Hematopoietic multipotent progenitor cell treated with erythropoietin and hydrocortisone succinate and interleukin-3 and kit ligand, for 8 days (in vitro differentiated cells): ENCODE measurements around the gene VPS13A.
A peak's percentile ranks its signal among the peaks of the same experiment; 100 is the strongest.
"Not testable (repeated sequence)": the region's sequence is repeated elsewhere in the genome, so short reads cannot be mapped to it uniquely, and the experiment has no call there.

Experiments
- DNase-seq: peaks from one replicate; pipeline ENCODE4 v3.0.0-alpha.2; 2015

VPS13A gene

GRCh38 chr9:77426712-77427111 is 249.4 kb downstream of the VPS13A start:
- no peak for DNase-seq

DNA sequence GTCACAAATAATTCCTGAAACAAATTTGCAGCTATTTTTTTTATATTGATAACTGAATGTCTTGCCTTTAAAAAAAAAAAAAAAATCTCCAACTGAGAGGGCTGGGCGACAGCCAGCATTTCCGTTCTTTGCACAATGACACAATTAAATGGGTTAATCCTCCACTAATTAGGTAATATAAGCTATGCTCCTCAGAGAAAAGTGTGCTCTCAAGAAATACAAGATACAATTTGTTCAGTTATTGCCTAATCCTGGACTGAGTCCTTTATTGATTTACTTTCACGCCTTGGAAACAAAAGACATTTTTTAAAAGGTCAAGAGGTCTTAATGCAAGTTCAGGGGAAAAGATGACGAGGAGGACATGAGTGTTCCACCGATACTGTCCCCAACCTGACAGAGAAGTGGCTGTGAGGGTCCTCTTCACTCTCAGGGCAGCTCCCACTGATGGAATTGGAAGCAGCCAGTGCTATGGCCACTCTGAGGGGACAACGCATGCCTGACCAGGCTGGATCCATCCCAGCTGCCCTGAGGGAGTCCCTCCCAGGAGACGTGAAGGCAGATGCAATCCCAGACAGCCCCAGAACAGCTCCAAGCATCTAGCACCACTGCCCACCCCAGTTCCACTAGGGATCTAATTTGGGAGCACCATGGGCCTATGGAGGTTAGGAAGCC is 250.1 kb downstream of the VPS13A start:
- DNase-seq: no peak

DNA sequence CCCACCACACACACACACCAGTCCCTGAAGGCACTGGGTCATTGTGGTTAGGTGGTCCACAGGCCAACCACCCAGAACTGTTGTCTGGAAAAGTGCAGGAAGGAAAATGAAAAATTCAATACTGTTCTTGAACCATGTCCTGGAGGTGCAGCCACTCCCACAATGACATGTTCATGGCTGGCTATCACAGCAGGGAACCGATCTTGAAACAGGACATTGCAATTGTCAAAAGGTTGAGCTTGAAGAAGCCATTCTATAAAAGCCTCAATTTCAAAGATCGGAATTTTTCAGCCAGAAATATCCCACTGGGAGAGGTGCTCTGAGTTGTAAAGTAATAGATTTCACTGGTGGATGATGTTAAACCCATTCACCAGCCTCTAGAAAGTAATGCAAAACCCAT is 252.6 kb downstream of the VPS13A start:
- no peak for DNase-seq

DNA sequence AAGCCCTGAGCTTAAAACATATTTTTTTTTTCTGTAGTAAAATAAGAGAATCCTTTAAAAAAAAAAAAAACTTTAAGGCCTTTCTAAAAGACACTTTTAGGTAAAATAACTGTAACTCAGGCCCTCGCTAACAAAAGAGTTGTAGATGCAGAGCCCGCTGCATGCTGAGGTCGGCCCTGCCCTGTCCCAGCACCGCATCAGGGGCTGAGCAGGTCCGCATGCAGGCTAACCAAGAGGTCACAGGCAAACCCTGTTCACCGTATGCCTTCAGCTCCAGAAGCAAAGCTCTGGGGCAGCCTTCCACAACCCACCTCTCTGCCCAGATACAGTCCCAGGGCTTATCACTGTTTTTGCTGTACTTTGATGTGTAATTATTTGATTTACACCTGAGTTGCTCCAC is 254.7 kb downstream of the VPS13A start:
- DNase-seq: no peak

DNA sequence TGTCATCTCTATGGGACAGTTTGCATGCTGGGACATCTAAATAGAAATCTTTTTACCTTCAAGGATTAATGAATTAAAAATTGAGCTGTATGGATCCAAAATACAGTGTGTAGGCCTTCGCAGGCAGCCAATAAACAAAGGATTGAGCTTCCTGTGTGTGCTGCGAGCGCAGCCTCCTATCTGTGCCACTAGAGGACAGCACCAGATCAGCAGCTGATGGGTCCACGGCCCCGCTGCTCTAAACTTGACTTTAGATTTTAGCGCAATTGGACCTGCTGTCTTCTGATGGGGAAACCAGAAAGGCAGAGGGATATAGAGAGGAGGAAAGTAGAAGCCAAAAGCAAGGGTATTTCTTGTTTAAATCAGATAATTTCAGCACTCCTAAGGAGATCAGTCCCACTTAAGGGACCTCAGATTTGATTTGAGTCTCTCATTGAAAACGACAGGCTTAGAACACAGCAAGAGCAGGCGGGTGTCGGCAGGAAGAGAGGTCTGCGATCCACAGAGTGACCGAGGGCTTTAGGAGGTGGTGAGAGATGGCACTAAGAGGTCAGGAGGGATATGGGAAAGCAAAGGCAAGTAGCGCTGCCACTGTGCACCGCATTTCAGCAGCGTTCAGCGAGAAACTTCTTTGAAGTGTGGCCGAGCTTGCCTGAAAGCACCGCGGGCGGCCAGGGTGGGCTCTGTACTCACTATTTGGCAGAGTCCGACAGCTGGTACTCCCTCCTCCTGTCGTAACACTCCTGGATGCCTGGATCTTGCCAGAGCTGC is 256.5 kb downstream of the VPS13A start:
- peak; percentile 55 for DNase-seq

GRCh38 chr9:77435277-77435676 is 257.9 kb downstream of the VPS13A start:
- no peak for DNase-seq

GRCh38 chr9:77435688-77436087 is 258.4 kb downstream of the VPS13A start:
- DNase-seq: no peak

GRCh38 chr9:77438653-77439052 is 261.3 kb downstream of the VPS13A start:
- DNase-seq: peak; percentile 33

DNA sequence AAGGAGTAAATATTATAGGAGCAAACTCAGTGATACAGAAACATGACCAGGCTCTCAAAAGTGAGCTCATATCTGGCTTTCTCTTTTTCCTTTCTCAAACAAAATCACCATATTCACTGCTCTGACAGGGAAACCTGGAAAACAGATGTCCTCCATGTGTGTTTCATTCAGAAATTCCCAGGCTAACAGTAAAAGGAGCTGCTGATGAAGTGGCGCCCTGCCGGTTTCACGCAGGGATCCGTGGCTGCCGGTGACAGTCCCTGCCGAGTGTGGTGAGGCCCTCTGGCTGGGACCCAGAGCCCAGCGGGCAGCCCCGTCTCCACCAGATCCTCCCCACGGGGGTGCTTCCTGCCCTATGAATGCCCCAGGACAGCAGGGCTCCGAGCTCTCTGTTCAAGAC is 262.7 kb downstream of the VPS13A start:
- no peak for DNase-seq

- DNase-seq: not testable (repeated sequence)
Observed at GRCh38 chr9:77441124-77441523, 263.8 kb downstream of the VPS13A start.

- DNase-seq: no peak
Observed at GRCh38 chr9:77442436-77442835, 265.1 kb downstream of the VPS13A start.

GRCh38 chr9:77447646-77448045 is 270.3 kb downstream of the VPS13A start:
- no peak for DNase-seq

GRCh38 chr9:77449240-77450084 is 272.1 kb downstream of the VPS13A start:
- no peak for DNase-seq

DNA sequence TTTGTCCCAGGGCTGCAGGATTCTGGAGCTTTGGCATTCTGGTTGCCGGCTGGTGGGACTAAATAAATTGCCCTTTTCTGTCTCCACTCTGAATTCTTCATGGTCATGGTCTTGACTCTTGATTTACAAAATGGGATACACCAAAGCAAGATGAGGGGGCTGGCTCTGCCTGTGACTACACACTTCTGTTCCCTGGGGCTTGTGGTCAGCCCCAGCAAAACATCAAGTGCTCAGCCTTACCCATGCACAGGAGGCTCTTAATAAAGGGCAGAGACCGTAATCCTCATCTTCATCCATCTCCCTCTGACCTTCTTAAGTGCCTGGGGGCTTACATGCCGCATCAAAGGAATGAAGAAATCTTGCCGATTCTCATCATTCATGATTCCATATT is 272.7 kb downstream of the VPS13A start:
- DNase-seq: no peak

GRCh38 chr9:77451507-77451906 is 274.2 kb downstream of the VPS13A start:
- DNase-seq: no peak

GRCh38 chr9:77453825-77454647 is 276.7 kb downstream of the VPS13A start:
- no peak for DNase-seq

- DNase-seq: no peak
Observed at GRCh38 chr9:77454663-77455062, 277.3 kb downstream of the VPS13A start.

DNA sequence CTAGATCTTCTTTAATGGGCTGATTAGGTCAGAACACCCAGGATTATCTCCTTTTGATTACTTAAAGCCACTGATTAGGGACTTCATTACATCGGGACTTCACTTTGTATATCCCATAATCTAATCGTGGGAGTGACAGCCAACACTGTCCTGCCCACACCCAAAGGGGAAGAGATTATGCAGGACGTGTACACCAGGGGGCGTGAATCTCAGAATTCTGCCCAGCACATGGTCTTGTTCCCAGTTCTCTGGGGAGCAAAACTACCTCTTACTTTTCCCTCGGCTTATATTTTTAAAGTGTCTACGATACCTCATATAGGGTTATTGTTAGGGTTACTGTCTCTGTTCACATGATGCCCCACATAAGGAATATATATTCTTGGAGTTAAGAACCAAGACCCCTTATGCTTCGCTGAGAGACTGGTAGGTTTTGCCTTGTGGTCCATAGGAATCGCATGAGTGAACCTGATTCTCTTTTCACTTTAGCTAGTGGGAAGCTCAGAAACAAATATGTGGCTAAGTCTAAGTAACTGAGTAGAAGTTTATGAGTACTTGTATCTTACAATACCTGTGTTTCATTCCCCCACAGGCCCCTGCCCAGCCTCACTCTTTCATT is 278.1 kb downstream of the VPS13A start:
- peak; percentile 73 for DNase-seq

DNA sequence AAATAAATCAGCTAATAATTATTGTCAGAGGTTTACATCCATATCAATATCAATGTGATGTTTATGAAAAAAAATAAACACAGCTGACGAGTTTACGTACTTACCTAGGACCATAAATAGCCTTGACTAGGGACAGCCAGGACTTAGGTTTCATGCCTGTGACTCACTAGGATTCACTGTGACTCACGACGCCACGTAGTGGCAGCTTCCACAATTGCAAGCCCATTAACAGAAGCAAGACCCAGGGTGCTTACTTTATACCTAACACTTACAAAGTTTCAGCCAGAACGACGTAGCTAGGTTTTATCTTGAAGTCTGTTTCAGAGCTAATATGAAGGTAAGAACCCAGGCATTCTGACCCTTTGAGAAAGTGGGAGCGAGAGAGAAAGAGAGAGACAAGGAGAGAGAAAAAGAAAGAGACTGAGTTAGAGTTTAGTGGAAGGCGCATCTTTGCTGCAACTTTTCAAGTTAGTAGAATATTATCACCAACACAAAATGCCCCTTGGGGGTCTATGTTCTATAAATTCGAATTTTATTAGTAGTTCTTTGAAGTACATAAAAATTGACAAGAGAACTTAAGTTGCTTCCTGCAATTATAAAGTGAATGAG is 279.6 kb downstream of the VPS13A start:
- DNase-seq: peak; percentile 91

DNA sequence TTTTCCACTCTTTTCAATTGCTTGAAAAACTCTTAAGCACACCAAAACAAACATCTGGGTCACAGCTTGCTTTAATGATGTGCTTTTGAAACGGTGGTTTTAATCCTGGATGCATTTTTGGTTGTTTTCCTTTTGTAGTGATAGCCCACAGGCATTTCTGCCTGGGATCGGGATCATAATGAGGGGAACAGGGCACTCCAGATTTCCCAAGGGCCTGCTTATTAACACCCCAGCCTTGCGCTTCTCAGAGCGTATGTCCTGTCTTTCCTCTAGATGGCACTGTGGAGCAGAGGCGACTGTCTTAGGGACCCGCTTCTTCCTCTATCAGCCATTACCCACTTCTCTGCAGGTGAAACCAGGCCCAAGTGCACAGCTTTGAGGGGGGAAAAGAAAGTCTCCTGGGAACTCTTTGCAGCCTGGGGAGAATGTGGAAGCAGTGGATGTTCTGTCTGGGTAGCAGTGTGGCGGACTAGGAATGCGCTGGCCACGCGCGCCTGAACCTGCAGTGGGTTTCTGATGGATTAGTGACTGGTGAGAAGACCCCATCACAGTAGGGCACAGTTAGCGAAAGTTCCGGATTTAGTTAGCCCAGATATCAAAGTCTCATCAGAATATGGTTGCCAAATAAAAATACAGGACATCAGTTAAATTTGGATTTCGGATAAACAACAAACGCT is 280.7 kb downstream of the VPS13A start:
- peak; percentile 83 for DNase-seq

GRCh38 chr9:77460938-77461337 is 283.6 kb downstream of the VPS13A start:
- no peak for DNase-seq
